NCI-H1092 (cell line): ENCODE data around the gene ANKRD13D.

Experiments
- DNase-seq: peaks from one replicate; lab custom pipeline; 2025; lab: John Stamatoyannopoulos, UW

ANKRD13D gene

DNA sequence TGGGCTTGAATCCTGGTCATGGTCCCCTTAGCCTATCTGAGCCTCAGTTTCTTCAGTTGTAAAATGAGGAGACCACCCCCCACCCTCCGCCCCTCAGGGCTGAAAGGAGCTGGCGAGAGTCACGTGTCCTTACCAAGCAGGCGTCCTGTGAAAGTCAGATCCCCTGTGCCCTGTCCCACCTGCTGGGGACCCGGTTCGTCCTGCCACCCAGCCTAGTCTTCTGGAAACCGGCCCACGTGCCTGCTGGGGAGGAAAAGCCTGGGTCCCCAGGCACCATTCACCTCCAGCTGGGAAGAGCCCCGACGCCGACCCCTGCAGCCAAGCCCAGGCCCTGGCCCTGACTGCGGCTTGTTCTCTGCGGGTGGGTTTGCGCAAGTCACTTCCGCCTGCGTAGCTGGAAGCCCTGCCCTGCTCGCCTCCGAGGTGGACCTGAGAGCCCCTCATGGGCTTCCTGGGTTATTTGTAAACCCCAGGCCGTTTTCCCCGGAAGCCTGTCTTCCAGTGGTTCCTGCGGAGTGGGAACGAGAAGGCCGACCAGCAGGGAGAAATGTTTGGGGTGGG, 13.5 kb downstream of the ANKRD13D start:
- no peak for DNase-seq

DNA sequence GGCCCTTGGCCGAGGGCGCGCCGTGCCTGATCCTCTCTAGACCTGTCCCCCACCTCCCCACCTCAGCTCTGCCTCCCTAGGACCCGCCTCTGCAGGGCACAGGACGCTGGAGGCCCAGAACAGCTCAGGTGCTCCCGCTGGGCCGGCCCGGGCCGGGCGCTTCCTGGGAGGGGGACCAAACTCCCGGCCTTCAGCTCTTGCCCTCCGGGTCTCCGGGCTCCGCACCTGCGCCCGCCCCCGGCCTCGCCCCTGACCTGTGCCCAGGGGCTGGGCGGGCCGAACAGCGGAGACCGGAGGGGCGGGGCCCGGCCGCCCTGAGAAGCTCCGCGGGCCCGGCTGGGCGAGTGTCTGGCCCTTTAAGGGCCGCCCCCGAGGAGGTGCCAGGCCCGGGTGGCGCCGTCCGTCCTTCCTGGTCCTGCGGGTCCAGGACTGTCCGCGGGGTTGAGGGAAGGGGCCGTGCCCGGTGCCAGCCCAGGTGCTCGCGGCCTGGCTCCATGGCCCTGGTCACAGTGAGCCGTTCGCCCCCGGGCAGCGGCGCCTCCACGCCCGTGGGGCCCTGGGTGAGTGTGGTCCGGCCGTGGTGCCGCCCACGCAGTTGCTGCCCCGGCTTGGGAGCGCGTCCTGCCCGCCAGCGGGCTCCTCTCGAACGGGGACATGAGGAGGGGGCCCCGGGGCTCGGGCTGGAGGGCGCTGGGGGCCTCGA, 14.2 kb downstream of the ANKRD13D start, which contains the start of gene SSH3:
TSS of gene SSH3 (plus strand) at position 399 of the 703 bp plus-strand sequence. CDS start at position 495, 96 bp downstream.
- DNase-seq: no peak

DNA sequence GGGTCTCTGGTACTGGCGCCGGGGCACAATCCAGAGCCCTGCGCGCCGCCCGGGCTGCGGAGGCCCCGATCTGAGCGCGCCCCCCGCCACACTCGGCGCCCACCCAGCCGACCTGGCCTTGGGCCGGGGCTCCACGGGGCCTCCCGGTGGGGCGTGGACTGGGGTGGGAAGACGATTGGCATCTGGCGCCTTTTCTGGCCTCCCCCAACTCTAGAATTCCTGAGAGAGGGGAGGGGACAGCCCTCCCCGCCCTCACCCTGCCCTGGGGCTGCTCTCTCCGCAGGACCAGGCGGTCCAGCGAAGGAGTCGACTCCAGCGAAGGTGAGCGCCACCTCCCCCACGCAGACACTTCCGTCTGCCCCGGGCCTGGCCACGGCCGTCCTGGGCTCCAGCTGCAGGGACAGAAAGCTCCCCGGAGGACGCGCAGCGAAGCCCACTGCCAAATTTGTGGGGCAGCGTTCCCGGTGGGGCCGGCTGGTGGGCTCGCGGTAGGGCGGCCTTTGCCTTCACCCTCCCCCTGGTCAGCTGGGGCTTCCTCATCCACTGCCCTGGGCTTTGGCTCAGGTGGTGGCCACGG, 14.8 kb downstream of the ANKRD13D start:
- DNase-seq: no peak

DNA sequence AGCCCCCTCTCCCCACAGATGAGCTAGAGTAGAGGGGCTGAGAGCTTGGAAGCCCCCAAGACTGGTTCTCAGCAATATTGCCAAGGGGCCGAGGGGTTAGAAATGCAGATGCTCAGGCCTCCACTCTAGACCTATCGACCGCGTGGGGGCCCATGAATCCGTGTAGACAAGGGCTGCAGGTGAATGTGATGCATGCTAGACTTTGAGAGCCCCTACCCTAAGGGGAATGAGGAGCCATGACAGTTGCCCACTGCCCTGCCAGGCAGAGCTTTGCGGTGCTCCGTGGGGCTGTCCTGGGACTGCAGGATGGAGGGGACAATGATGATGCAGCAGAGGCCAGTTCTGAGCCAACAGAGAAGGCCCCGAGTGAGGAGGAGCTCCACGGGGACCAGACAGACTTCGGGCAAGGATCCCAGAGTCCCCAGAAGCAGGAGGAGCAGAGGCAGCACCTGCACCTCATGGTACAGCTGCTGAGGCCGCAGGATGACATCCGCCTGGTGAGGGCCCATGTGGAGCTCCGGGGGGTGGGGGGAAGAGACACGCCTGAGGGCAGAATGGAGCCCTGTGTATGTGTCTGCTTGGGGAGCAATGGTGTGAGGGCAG, 15.5 kb downstream of the ANKRD13D start:
- no peak for DNase-seq

DNA sequence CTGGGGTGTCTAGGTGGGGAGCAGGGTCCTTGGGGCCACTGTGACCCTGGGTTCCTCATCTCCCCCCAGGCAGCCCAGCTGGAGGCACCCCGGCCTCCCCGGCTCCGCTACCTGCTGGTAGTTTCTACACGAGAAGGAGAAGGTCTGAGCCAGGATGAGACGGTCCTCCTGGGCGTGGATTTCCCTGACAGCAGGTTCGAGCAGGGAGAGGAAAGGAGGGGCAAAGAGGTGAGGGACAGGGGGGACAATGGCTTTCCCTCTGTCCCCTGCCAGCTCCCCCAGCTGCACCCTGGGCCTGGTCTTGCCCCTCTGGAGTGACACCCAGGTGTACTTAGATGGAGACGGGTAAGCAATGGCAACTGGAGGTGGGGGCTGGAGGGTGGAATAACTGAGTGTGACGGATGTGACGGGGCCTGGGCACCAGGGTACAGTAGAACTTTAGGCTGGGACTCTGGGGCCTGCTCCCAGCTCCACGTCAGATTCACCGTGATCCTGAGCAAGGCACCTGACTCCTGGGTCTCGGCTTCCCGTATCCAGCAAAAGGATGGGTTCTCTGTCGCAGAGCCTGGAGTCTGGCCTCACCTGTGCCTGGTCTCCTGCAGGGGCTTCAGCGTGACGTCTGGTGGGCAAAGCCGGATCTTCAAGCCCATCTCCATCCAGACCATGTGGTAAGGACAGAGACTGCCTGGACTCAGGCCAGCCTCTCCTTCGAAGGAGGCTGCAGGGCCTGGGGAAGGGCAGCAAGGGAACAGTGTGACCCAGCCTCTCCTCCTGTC, 17.9 kb downstream of the ANKRD13D start:
- DNase-seq: no peak

DNA sequence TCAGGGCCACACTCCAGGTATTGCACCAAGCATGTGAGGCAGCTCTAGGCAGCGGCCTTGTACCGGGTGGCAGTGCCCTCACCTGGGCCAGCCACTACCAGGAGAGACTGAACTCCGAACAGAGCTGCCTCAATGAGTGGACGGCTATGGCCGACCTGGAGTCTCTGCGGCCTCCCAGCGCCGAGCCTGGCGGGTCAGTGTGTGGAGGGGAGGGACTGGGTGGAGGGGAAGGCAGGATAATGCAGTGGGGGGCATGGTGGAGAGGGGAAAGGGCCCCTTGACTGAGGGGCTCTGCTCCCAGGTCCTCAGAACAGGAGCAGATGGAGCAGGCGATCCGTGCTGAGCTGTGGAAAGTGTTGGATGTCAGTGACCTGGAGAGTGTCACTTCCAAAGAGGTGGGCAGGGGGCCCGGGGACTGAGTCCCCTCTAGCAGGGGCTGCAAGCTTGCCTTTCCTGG, 18.5 kb downstream of the ANKRD13D start:
- no peak for DNase-seq

DNA sequence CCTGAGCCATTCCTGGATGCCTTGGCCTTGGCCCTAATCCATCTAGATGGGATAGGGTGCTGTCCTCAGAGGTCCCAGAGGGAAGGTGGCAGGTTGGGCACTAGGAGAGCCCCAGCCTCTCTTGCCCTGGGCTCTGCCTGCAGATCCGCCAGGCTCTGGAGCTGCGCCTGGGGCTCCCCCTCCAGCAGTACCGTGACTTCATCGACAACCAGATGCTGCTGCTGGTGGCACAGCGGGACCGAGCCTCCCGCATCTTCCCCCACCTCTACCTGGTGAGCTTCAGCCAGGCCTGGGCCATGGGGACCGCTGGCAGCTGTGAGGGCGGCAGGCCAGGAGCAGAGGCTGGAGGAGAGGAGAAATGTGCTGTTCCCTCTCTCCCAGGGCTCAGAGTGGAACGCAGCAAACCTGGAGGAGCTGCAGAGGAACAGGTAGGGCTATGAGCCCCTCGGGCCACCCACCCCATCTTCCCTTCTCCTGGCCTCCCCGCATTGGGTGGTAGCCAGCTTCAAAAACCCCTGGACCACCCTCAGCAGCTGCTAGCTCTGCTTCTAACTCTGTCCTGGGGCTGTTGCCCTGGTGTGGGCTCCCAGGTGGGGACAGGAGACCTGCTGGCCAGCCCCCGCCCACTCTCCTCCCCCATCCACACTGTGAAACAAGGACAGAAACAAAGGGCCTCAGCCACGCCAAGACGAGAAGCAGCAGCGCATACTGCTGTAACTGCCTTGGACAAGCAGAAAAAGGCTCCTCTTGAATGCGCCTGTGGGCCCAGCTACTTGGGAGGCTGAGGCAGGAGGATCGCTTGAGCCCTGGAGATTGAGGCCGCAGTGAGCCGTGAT, 19.1 kb downstream of the ANKRD13D start:
- DNase-seq: no peak

DNA sequence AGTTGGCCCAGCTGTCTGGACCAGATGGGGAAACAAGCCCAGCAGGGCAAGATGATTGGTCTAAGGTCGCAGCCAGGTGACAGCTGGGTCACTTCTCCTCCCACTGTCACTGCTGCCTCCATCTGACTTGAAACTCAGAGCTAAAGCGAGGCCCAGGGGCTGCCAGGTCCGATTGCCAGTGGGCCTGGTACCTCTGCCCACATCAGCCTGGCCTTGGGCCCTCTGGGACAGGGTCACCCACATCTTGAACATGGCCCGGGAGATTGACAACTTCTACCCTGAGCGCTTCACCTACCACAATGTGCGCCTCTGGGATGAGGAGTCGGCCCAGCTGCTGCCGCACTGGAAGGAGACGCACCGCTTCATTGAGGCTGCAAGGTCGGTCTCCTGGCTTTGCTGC, 20.1 kb downstream of the ANKRD13D start:
- DNase-seq: no peak

DNA sequence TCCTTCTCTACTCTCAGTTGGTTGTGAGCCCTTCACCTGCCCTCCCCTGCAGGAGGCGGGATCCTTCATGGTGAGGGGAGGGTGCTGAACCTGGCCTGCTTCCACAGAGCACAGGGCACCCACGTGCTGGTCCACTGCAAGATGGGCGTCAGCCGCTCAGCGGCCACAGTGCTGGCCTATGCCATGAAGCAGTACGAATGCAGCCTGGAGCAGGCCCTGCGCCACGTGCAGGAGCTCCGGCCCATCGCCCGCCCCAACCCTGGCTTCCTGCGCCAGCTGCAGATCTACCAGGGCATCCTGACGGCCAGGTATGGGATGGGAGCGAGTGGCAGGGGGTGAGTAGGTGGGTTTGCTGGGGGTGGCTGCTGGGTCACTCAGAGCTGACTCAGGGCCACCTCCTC, 20.6 kb downstream of the ANKRD13D start:
- no peak for DNase-seq

DNA sequence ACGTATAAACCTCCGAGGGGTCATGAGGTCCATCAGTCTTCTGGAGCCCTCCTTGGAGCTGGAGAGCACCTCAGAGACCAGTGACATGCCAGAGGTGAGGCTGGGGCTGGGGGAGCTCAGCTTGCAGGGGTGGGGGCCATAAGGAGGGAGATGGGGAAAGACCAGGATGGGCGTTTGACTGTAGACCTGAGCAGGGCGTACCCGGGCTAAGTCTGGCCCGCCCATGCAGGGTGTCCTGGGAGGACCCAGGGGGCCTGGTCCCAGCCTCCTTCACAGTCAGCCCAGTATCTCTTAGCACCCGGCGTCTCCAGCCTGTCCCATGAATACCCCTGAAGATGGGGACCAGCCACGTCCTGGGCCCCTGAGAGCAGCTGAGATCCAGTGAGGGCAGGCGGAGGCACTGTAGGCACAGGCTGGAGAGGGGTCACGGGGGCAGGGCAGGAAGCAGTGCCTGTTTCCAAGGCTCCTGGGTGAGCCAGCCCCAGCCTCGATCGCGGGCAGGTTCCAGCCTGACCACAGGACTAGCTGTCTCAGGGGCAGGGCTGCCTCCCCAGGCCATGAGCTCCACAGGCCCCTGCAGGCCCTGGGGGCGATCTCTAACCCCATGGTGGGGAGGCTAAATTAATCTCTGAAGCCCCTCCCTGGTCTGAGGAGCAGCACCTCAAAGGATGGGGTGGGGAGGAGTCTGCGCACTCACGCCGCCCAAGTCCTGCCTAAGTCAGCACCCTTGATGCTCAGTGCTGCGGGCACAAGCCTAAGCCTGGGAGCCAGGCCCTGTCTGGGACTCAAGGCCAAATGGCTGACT, 21.3 kb downstream of the ANKRD13D start:
- DNase-seq: no peak

DNA sequence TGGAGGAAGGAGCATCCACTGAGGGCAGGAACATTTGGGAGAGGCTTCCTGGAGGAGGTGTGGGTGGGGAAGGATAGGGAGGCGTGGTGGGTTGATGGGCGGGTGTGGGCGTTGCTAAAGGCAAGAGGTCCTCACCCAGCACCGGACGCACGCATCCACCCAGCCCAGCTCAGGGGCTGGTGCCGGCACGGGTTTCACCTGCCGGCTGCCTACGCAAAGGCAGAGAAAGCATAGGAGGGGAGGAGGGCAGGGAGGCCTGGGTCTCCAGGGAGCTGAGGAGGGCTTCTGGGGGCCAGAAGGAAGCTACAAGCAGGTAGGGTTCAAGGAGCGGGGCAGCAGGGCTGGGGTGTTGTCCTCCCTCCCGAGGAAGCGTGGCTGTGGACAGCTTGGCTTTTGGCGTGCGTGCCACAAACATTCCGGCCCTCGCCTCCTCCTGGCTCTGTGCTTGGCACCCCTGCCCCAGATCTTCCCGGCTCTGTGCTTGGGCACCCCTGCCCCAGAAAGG, 22.0 kb downstream of the ANKRD13D start:
- no peak for DNase-seq

DNA sequence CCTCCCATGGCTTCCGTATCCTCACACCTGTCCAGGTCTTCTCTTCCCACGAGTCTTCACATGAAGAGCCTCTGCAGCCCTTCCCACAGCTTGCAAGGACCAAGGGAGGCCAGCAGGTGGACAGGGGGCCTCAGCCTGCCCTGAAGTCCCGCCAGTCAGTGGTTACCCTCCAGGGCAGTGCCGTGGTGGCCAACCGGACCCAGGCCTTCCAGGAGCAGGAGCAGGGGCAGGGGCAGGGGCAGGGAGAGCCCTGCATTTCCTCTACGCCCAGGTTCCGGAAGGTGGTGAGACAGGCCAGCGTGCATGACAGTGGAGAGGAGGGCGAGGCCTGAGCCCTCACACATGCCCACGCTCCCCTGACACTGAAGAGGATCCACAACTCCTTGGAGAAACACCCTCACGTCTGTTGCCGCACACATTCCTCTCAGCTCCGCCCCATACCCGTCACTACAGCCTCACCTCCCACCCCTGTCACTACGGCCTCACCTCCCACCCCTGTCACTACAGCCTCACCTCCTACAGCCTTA, 22.5 kb downstream of the ANKRD13D start:
- no peak for DNase-seq

DNA sequence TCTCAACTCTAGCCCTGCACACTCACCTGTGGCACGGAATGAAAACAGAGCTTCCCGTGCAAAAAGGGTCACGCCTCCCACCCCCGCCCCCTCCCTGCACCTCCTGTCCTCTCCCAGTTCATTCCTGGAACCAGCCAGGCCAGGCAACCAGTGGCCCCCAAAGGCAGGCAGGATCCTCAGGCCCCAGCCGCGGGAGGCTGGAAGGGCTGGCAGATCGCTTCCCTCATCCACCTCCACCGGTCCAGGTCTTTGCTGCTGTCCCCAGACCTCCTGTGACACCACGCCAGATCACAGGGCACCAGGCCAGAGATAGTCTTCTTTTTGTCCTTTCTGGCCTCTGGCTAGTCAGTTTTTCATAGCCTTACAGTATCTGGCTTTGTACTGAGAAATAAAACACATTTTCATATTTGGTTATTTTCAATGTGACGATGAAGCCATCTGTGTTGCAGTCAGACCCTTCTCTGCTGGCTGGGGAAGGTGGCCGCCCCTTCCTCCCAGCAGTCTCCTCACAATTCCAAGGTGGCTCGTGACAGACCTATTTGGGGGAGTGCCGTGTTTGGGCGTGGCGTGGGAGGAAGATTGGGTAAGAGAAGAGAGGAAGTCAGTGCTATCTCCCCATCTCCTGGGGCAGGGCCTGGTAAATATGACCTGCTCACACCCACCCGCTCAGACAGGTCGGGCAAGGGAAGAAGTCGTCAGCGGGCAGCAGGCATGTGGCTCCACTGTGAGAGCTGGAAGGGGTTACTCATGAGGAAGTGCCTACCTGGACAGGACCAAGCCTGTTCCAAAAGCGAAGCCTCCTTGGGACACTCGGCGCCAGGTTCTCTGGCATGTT, 23.3 kb downstream of the ANKRD13D start:
- no peak for DNase-seq

DNA sequence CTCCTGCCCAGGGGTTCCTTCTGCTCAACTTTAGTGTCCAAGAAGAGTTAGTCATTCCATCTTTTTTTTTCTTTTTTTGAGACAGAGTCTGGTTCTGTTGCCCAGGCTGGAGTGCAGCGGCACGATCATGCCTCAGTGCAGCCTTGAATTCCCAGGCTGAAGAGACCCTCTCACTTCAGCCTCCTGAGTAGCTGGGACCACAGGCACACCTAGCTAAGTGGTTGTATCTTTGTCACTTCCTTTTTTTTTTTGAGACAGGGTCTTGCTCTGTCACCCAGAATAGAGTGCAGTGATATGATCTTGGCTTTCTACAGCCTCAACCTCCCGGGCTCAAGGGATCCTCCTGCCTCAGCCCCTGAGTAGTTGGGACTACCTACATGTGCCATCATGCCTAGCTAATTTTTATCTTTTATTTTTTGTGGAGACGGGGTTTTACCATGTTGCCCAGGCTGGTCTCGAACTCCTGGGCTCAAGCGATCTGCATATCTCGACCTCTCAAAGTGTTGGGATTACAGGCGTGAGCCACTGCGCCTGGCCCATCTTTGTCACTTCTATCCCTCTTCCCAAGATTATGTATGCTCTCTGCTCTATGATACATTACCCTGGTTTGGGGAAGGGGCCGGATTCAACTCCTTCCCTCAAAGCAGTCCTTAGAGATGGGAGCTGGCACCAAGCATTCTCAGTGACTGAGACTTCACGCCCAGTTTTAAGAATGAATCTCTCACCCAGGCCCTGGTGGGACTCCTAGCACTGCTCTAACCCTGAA, 24.2 kb downstream of the ANKRD13D start:
- no peak for DNase-seq

DNA sequence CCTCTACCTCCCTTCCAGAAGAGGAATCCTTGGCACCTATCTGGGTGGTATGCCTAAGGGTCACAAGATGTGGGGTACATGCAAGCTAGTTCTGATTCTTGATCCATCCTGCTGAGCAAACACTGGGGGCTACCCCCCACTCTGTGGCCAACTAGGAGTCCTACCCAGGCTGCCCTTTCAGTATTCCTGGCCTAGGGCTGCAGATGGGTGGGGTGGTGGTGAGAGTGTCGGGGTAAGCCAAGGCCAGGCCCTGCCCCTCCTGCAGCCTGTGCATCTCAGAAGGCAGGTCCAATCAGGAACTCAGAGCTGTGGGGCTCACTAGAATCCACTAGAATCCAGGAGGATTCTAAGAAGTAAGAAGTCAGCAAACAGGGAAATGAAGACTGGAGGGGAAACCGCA, 25.1 kb downstream of the ANKRD13D start:
- DNase-seq: no peak

DNA sequence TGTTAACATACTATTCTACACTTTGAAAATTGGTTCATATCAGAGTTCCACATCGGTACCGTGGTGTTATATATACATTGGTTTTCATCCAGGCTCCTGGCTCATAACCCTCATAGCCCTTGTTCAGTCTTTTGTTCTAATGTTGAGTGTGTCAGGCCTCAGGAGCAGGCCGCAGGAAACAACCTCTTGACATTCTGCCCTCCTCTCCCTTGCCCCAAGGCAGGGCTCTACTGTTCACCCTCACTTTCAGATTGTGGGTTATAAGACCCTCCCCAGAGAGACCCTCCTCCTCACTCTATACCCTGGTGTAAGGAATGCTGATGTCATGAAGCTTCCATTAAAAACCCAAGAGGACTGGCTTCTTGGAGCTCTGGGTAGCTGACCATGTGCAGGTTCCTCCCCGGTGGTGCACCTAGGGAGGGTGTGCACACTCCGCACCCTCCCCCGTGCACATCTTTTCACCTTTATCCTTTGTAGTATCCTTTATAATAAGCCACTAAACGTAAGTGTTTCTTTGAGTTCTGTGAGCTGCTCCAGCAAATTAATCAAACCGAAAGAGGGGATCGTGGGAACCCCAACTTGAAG, 26.3 kb downstream of the ANKRD13D start:
- no peak for DNase-seq

DNA sequence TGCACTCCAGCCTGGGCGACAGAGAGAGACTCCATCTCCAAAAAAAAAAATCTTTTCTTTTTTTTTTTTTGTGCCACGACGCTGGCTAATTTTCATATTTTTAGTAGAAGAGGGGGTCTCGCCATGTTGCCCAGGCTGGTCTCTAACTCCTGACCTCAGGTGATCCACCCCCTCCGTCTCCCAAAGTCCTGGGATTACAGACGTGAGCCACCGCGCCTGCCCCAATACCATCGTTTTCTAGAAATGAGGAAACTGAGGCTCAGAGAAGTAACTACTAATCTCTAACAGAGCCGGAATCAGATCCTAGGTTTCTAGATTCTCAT, 27.7 kb downstream of the ANKRD13D start:
- no peak for DNase-seq

DNA sequence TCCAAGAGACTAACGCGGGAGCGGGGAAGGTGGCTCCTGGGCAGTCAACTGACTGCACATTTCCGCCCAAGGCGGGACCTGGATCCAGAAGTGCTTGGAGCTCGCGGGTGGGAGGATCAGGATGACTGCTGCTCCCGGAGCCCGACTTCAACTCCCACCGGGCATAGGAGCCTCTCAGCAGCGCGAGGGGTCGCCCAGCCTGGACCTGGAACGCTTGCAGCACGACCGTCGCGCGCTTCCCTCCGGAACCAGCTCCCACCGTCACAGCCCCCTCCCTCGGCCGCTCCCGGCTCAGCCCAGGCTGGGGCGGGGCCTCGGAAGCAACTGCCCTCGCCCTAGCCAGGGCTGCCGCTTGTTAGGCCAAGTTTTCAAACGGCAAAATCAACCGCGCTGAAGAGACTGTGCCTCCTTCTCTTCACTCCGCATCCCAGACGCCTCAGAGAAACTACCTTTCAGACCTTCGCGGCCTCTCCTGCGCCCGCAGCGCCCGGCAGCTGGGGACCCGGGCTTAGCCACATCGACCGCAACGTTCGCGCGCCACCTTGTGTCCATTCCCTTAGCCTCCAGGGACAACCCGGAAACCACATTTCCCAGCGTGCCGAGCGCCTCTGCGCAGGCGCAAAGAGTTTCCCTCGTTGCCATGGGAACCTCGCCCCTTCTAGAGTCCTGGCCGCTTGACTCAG, 28.2 kb downstream of the ANKRD13D start:
- DNase-seq: peak; percentile 99
